NCI-H2107 treated with DMSO at 0.1 percent for 48 hours (cell line): ENCODE results near the gene PSORS1C1.
"Not testable (repeated sequence)": the region's sequence is repeated elsewhere in the genome, so short reads cannot be mapped to it uniquely, and the experiment has no call there.

Source experiments
- DNase-seq: peaks from one replicate; lab custom pipeline; 2025; ENCODE audit not compliant: unreplicated experiment; lab: John Stamatoyannopoulos, UW

PSORS1C1 gene

DNA sequence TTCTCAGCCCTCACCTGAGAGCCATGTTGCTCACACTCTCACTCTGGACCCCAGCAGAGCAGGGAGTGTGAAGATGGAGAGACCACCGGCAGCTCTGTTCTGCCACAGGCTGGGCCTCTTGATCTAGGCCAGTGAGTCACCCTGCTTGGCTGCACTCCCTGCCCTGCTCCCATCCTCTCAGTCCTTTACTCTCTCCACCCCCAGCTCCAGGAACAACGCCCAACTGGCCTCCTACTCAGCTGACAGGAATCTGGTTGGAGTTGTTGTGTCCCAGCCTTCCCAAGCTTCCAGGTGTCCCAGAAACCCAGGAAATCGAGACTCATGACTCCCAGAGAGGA is at the start of gene PSORS1C1:
TSS of gene PSORS1C1 (plus strand) at position 260 of the 338 bp plus-strand sequence. CDS start 14,833 bp downstream, outside the sequence.
- no peak for DNase-seq

DNA sequence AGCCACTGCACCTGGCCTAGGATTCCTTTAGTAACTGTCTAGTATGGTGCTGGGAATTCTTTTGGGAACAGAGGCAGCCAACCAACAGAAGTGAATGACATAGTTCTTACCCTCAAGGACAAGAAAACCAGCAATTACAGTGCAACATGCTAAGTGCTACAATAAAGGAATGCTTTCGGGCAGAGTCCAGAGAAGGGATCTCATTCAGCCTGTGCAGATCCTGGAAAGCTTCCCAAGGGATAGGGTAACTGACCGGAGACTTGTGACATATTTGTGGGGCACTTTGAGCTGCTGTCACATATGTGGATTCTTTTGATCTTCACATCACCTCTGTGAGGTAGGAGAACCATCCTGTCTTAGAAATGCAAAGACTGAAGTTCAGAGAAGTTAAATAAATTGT is 49.0 kb upstream of the PSORS1C1 start:
- no peak for DNase-seq

- not testable (repeated sequence) for DNase-seq
Observed at GRCh38 chr6:31067028-31067427, 47.6 kb upstream of the PSORS1C1 start.

DNA sequence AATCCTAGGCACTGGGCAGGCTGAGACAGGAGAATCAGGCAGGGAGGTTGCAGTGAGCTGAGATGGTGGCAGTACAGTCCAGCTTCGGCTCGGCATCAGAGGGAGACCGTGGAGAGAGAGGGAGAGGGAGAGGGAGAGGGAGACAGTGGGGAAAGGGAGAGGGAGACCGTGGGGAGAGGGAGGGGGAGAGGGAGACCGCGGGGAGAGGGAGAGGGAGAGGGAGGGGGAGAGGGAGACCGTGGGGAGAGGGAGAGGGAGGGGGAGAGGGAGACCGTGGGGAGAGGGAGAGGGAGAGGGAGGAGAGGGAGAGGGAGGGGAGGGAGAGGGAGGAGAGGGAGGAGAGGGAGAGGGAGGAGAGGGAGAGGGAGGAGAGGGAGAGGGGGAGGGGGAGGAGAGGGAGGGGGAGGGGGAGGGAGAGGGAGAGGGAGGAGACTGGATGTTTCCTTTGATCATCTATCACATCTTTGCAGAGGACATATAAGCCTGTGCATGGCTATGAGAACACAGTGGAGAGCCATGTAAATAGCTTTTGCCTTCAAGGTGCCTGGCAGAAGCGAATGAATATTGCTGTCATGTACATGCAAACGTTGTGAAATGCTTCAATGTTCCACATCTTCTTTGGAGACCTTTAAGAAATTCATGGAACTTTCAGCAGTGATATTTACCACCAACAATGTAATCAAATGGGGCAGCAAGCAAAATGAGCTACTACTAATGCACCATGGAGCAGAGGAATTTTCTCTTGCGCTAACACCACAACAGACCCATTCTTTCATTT is 46.5 kb upstream of the PSORS1C1 start:
- not testable (repeated sequence) for DNase-seq

GRCh38 chr6:31068669-31069340 is 45.8 kb upstream of the PSORS1C1 start:
- no peak for DNase-seq

DNA sequence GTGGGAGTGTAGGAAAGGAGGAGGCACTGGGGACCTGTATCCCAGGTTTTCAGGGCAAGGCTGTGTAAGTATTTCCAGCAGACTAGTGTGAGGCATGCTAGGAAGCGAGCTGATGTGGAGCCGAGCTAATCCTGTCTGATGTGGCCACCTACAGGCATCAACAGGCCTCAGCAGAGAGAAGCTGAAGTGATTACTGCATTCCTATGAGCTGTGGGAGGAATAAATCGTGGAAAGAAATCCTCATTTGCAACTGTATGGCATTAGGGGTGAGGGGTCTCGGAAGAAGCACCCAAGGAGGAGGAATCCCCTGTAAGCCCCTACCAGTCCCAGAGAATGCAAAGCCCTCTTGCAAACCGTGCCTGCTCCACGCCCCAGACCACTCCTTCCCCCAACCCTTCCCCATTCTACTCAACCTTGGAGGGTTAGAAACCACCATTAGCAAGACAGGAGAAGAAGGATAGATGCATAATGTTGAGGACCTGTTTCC is 43.8 kb upstream of the PSORS1C1 start:
- DNase-seq: no peak

GRCh38 chr6:31074401-31074800 is 40.2 kb upstream of the PSORS1C1 start:
- no peak for DNase-seq

- DNase-seq: no peak
Observed at GRCh38 chr6:31075528-31075927, 39.1 kb upstream of the PSORS1C1 start.

DNA sequence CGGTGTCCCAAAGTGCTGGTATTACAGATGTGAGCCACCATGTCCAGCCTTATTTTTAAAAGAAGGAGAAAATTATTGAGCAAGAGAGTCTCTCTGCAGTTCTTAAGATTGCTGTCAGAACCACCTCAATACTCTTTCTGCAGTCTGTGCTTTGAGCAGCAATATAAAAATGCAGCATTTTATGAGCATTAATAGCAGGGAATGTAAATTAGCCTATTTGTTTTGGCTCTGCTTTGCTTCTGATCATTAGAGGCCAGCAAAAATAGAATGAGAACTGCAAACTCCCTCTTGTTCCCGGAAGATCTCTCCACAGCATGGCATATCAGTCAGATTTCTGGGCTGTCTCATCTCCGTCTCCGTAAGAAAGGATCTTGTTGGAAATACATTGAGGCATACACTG is 38.0 kb upstream of the PSORS1C1 start:
- DNase-seq: no peak

DNA sequence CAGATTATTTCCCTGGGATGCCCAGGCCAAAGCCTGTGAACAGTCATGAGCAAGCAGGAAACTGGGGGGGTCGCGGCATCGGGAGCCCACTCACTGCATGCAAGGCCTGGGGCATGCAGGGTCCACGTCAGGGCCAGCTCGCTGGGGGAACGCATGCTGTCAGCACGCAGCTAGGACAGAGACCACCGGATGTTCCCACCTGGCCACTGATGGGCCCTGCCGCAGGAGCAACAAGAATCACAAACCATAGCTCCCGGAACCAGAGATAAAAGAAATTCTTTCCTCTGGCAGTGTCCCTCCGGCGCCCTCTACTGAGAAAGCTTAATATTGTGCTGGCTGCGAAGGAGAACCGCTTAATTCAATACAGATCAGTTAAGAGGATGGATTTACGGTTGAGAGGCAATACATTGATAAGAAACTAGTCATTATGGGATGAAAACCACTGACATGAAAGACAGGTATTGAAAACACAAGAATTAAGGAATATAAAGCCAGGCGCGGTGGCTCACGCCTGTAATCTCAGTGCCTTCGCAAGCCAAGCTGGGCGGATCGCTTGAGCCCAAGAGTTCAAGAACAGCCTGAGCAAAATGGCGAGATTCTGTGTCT is 34.8 kb upstream of the PSORS1C1 start:
- no peak for DNase-seq

GRCh38 chr6:31081872-31082271 is 32.7 kb upstream of the PSORS1C1 start:
- DNase-seq: no peak

DNA sequence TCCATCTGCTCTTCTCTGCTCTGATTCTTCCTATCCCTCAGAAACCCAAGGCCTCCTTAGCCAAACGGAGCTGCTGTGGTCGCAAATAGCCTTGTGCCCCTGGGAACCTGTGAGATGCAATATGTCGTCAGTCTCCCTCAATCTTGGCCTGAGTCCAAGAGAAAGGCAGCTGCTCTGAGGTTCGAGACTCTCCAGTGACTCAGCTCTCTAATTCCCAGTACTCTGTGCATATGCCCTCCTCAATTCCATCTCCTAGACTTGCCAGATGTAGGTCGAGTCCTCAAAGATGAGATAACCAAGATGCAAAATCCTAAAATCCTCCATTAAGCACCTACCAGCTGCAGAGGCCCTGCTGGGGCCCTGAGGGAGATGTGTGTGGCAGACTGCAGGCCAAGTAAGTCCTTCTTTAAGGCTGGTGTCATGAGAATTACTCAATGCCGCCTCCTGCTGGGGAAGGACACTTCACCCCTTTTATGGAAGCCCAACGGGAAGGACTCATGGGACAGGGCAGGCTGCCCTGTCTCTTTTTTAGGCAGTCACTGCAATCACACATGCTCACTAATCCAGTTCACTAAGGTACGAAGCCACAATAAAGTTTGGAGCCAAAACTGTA is 30.8 kb upstream of the PSORS1C1 start:
- no peak for DNase-seq

DNA sequence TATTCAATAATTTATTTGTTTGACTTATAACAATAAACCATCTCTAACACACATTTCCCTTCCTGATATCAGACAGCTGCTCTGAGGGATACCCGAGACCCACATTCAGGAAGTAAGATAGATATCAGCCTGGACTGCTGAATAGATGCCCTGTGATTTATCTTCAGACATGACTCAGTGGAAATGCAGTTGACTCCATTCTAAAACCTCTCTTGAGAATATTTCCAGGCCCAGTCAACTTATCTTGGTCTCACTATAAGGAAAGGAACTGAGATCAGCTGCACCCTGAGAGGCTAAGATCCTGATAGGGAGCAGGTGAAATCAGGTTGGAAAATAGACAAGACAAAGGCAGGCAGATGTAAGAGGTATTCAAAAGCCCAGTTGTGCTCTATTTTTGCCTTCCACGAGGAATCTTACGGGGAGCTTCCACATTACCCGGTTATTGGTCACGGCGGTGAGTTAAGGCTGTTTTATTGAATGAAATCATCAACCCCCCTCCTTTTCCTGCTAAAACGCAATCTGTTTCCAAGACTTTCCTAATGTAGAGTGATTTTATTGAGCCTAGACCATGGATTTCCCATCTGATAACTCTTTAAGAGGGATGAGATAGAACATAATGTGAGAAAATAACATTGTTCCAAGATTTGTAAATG is 27.7 kb upstream of the PSORS1C1 start:
- no peak for DNase-seq

DNA sequence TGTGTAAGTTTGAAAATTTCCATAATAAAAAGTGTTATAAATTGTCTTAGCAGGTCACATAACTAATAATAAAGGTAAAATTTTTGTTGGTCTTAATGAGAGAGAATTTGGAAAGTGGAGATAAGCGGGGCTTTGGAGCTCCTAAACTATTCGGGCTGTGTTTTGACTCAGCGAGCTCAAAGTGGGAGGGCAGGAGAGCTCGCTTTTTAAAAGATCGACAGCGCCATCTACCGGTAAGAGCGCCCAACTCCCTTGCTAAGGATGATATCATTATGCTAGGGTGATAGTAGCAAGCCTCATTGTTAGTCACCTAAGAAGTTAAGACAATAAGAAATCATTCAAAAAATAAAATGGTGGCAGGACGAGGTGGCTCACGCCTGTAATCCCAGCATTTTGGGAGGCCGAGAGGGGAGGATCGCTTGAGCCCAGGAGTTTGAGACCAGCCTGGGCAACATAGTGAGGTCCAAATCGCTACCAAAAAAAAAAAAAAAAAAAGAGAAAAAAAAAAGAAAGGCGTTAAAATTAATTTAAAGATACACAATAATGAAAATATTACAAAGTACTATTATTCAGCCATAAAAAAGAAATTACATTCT is 27.0 kb upstream of the PSORS1C1 start:
- no peak for DNase-seq

- no peak for DNase-seq
Observed at GRCh38 chr6:31090275-31090972, 24.2 kb upstream of the PSORS1C1 start.

GRCh38 chr6:31090973-31091364 is 23.6 kb upstream of the PSORS1C1 start:
- DNase-seq: no peak

- no peak for DNase-seq
Observed at GRCh38 chr6:31091680-31092079, 22.9 kb upstream of the PSORS1C1 start.

DNA sequence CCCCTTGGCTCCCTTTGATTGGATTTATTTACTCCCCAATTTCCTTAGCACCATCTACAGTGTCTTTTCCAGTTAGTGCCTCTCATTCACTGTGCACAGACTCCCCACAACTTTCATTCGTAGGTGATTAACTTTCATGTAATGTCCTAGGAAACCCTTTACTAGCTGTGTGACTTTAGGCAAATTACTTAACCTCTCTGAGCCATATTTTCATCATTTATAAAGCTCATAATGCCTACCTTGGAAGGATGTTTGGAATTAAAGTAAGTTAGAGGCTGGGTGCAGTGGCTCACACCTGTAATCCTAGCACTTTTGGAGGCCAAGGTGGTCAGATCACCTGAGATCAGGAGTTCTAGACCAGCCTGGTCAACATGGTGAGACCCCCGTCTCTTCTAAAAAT is 22.4 kb upstream of the PSORS1C1 start:
- DNase-seq: no peak

- no peak for DNase-seq
Observed at GRCh38 chr6:31092769-31093505, 21.7 kb upstream of the PSORS1C1 start.
